Astrocyte (in vitro differentiated cells and primary cell): Measurements from ENCODE around the gene ZNF45. TPM values are rescaled to one million over a fixed set of nuclear protein-coding genes. Genes with fewer than 3 reads are reported as not detected.

Source experiments
- DNase-seq: peaks from one replicate; pipeline ENCODE4 v3.0.0-alpha.2; 2010; ENCODE audit warnings: low read depth
- FAIRE-seq: peaks from 2 replicates; lab custom pipeline; 2011; peaks lifted over from hg19 to GRCh38; lab: Jason Lieb, UNC
- H2AFZ ChIP-seq: 2 replicates; pipeline ENCODE4 v1.6.0; 2012; ENCODE audit warnings: low read depth, low read length, inconsistent platforms
- H3K27ac ChIP-seq: 2 replicates; pipeline ENCODE4 v1.5.1; 2011; ENCODE audit warnings: low read depth, low read length, inconsistent platforms
- H3K27me3 ChIP-seq: 2 replicates; pipeline ENCODE4 v1.6.0; 2011; ENCODE audit warnings: low read length, inconsistent platforms; ENCODE audit not compliant: insufficient read depth
- H3K36me3 ChIP-seq: 2 replicates; pipeline ENCODE4 v1.5.1; 2011; ENCODE audit warnings: low read length, inconsistent platforms; ENCODE audit not compliant: insufficient read depth
- H3K4me1 ChIP-seq: 2 replicates; pipeline ENCODE4 v1.5.1; 2011; ENCODE audit warnings: low read length, inconsistent platforms; ENCODE audit not compliant: insufficient read depth
- H3K4me2 ChIP-seq: 2 replicates; pipeline ENCODE4 v1.6.0; 2012; ENCODE audit warnings: low read length, inconsistent platforms
- H3K4me3 ChIP-seq: 2 replicates; pipeline ENCODE4 v1.5.1; 2011; ENCODE audit warnings: low read depth, mild to moderate bottlenecking, low read length, inconsistent platforms; ENCODE audit not compliant: insufficient read depth
- H3K79me2 ChIP-seq: 2 replicates; pipeline ENCODE4 v1.6.0; 2012; ENCODE audit warnings: mild to moderate bottlenecking, low read length, inconsistent platforms; ENCODE audit not compliant: insufficient read depth
- H3K9ac ChIP-seq: 2 replicates; pipeline ENCODE4 v1.6.0; 2012; ENCODE audit warnings: mild to moderate bottlenecking, low read length, inconsistent platforms
- H3K9me3 ChIP-seq: 2 replicates; pipeline ENCODE4 v1.5.1; 2012; ENCODE audit warnings: low read depth, mild to moderate bottlenecking, low read length, inconsistent platforms; ENCODE audit not compliant: insufficient read depth
- H4K20me1 ChIP-seq: 2 replicates; pipeline ENCODE4 v1.6.0; 2012; ENCODE audit warnings: low read length, inconsistent platforms; ENCODE audit not compliant: insufficient read depth
- H3K27ac Mint-ChIP-seq: one replicate; pipeline ENCODE4 v1.8.0; 2021; ENCODE audit warnings: mild to moderate bottlenecking, mixed read lengths; ENCODE audit not compliant: unreplicated experiment
- H3K27me3 Mint-ChIP-seq: one replicate; pipeline ENCODE4 v1.8.0; 2021; ENCODE audit warnings: low read depth, mixed read lengths; ENCODE audit not compliant: unreplicated experiment
- H3K36me3 Mint-ChIP-seq: one replicate; pipeline ENCODE4 v1.8.0; 2021; ENCODE audit warnings: low read depth, mixed read lengths; ENCODE audit not compliant: unreplicated experiment
- H3K4me1 Mint-ChIP-seq: one replicate; pipeline ENCODE4 v1.8.0; 2021; ENCODE audit warnings: low read depth, mixed read lengths; ENCODE audit not compliant: unreplicated experiment
- H3K4me3 Mint-ChIP-seq: one replicate; pipeline ENCODE4 v1.8.0; 2021; ENCODE audit warnings: mild to moderate bottlenecking, moderate library complexity, mixed read lengths; ENCODE audit not compliant: unreplicated experiment
- H3K9me3 Mint-ChIP-seq: one replicate; pipeline ENCODE4 v1.8.0; 2021; ENCODE audit warnings: mild to moderate bottlenecking, mixed read lengths; ENCODE audit not compliant: unreplicated experiment
- CTCF ChIP-seq: IDR thresholded peaks from 2 replicates; pipeline ENCODE4 v1.5.1; 2011; ENCODE audit warnings: low read depth, mild to moderate bottlenecking, inconsistent platforms, low read length, moderate library complexity; ENCODE audit not compliant: insufficient read depth
- EZH2 ChIP-seq: IDR thresholded peaks from 2 replicates; pipeline ENCODE4 v1.6.1; 2012; ENCODE audit warnings: mild to moderate bottlenecking, low read length, inconsistent platforms; ENCODE audit not compliant: insufficient read depth
- total RNA-seq: library from RNA; stranded (reverse); gene quantifications from 2 replicates; pipeline ENCODE4 v1.2.1, GENCODE V29; 2021

ZNF45 gene
- total RNA-seq, 1 donor from 2014 or later, result 15.8 TPM

GRCh38 chr19:43910884-43911283 lies 24.2 kb downstream of the ZNF45 start:
- Histone ChIP-seq H3K4me3 (no peak overlapping the region), H3K79me2 (no peaks in the 10 kb centered on the region), H3K27ac (no peak overlapping the region), H2AFZ (no peak overlapping the region), H3K36me3 (peaks cover 35% of the 10 kb centered on the region), H3K27me3 (no peaks in the 10 kb centered on the region), H3K9ac (no peak overlapping the region), H3K4me1 (no peaks in the 10 kb centered on the region), H3K4me2 (no peak overlapping the region), H4K20me1 (no peaks in the 10 kb centered on the region), H3K9me3 (peaks cover 38% of the 10 kb centered on the region)
- no peak overlapping the region for H3K27ac Mint-ChIP-seq
- no peak overlapping the region for H3K4me3 Mint-ChIP-seq
- DNase-seq (no peak), FAIRE-seq (no peak)
- H3K36me3 Mint-ChIP-seq, result peaks cover 38% of the 10 kb centered on the region
- peaks cover 38% of the 10 kb centered on the region for H3K9me3 Mint-ChIP-seq
- no peaks in the 10 kb centered on the region for H3K27me3 Mint-ChIP-seq
- no peaks in the 10 kb centered on the region for H3K4me1 Mint-ChIP-seq
- TF ChIP-seq EZH2 (no peak), CTCF (no peak)

GRCh38 chr19:43908659-43909058 lies 26.4 kb downstream of the ZNF45 start:
- Histone ChIP-seq H3K9me3 (peaks cover 16% of the 10 kb centered on the region), H3K79me2 (no peaks in the 10 kb centered on the region), H3K4me1 (no peaks in the 10 kb centered on the region), H4K20me1 (no peaks in the 10 kb centered on the region), H3K27ac (no peak overlapping the region), H3K27me3 (no peaks in the 10 kb centered on the region), H3K36me3 (peaks cover 13% of the 10 kb centered on the region), H3K4me3 (no peak overlapping the region), H2AFZ (no peak overlapping the region), H3K9ac (no peak overlapping the region), H3K4me2 (no peak overlapping the region)
- Mint-ChIP-seq H3K36me3 (peaks cover 18% of the 10 kb centered on the region), H3K4me1 (no peaks in the 10 kb centered on the region), H3K27ac (no peak overlapping the region), H3K9me3 (peaks cover 24% of the 10 kb centered on the region), H3K27me3 (no peaks in the 10 kb centered on the region), H3K4me3 (no peak overlapping the region)
- no peak for TF ChIP-seq EZH2
- no peak for TF ChIP-seq CTCF
- no peak for FAIRE-seq
- DNase-seq, result no peak

- H3K27me3 ChIP-seq, result no peaks in the 10 kb centered on the region
- no peak overlapping the region for H3K4me2 ChIP-seq
- H3K27me3 Mint-ChIP-seq, result no peaks in the 10 kb centered on the region
- H3K9me3 Mint-ChIP-seq, result peaks cover 17% of the 10 kb centered on the region
- H3K9ac ChIP-seq, result no peak overlapping the region
- no peaks in the 10 kb centered on the region for H3K36me3 ChIP-seq
- peaks cover under 1% of the 10 kb centered on the region for H3K9me3 ChIP-seq
- H4K20me1 ChIP-seq, result no peaks in the 10 kb centered on the region
- no peak overlapping the region for H3K27ac Mint-ChIP-seq
- H3K27ac ChIP-seq, result no peak overlapping the region
- no peak overlapping the region for H3K4me3 Mint-ChIP-seq
- no peak for TF ChIP-seq EZH2
- TF ChIP-seq CTCF, result no peak
- FAIRE-seq (no peak), DNase-seq (no peak)
- H3K4me3 ChIP-seq, result no peak overlapping the region
- H3K4me1 ChIP-seq, result peaks cover 3% of the 10 kb centered on the region
- H3K79me2 ChIP-seq, result no peaks in the 10 kb centered on the region
- H3K36me3 Mint-ChIP-seq, result peaks cover 3% of the 10 kb centered on the region
- no peak overlapping the region for H2AFZ ChIP-seq
- no peaks in the 10 kb centered on the region for H3K4me1 Mint-ChIP-seq
Observed at GRCh38 chr19:43906774-43907173, 28.3 kb downstream of the ZNF45 start.
